Astrocyte (in vitro differentiated cells and primary cell): ENCODE measurements around the gene RGS2.

ENCODE experiments used
- CTCF ChIP-seq: IDR thresholded peaks from 2 replicates; pipeline ENCODE4 v1.5.1; 2011; ENCODE audit warnings: low read depth, mild to moderate bottlenecking, inconsistent platforms, low read length, moderate library complexity; ENCODE audit not compliant: insufficient read depth
- EZH2 ChIP-seq: IDR thresholded peaks from 2 replicates; pipeline ENCODE4 v1.6.1; 2012; ENCODE audit warnings: mild to moderate bottlenecking, low read length, inconsistent platforms; ENCODE audit not compliant: insufficient read depth

DNA sequence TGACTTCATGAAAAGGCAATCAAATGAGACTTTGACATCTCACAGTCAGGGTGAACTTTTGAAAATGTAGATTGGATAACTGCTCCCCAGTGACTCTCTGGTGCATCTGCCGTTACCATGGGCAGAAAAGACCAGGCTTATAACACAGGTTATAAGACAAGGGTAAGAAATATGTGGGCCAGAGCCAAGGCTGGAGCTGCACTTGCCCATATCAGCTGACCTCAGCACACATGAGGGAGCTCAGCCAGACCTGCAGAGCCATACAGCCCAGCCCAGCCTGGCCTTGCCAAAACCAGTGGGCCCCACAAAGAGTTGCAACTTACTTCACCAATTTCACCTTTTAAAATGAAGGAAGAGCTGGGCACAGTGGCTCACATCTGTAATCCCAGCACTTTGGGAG, 11.7 kb upstream of the RGS2 start:
- TF ChIP-seq CTCF: no peak
- no peak for TF ChIP-seq EZH2
